Stimulated activated CD4-positive, alpha-beta T cell treated with anti-CD3 and anti-CD28 coated beads, Interleukin-4, amount 100 ng/mL, for 24 hours (primary cell): ENCODE measurements around the gene NCAPD2.

Experiments
- DNase-seq: peaks from one replicate; pipeline ENCODE4 v3.0.0-alpha.2; 2020

NCAPD2 gene

DNA sequence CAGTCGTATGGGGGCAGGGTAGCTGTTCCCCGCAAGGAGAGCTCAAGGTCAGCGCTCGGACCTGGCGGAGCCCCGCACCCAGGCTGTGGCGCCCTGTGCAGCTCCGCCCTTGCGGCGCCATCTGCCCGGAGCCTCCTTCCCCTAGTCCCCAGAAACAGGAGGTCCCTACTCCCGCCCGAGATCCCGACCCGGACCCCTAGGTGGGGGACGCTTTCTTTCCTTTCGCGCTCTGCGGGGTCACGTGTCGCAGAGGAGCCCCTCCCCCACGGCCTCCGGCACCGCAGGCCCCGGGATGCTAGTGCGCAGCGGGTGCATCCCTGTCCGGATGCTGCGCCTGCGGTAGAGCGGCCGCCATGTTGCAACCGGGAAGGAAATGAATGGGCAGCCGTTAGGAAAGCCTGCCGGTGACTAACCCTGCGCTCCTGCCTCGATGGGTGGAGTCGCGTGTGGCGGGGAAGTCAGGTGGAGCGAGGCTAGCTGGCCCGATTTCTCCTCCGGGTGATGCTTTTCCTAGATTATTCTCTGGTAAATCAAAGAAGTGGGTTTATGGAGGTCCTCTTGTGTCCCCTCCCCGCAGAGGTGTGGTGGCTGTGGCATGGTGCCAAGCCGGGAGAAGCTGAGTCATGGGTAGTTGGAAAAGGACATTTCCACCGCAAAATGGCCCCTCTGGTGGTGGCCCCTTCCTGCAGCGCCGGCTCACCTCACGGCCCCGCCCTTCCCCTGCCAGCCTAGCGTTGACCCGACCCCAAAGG lies 41.2 kb downstream of the NCAPD2 start:
- DNase-seq = peak; percentile 80

DNA sequence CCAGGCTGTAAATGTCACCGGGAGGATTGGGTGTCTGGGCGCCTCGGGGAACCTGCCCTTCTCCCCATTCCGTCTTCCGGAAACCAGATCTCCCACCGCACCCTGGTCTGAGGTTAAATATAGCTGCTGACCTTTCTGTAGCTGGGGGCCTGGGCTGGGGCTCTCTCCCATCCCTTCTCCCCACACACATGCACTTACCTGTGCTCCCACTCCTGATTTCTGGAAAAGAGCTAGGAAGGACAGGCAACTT lies 41.7 kb downstream of the NCAPD2 start:
- DNase-seq = no peak

DNA sequence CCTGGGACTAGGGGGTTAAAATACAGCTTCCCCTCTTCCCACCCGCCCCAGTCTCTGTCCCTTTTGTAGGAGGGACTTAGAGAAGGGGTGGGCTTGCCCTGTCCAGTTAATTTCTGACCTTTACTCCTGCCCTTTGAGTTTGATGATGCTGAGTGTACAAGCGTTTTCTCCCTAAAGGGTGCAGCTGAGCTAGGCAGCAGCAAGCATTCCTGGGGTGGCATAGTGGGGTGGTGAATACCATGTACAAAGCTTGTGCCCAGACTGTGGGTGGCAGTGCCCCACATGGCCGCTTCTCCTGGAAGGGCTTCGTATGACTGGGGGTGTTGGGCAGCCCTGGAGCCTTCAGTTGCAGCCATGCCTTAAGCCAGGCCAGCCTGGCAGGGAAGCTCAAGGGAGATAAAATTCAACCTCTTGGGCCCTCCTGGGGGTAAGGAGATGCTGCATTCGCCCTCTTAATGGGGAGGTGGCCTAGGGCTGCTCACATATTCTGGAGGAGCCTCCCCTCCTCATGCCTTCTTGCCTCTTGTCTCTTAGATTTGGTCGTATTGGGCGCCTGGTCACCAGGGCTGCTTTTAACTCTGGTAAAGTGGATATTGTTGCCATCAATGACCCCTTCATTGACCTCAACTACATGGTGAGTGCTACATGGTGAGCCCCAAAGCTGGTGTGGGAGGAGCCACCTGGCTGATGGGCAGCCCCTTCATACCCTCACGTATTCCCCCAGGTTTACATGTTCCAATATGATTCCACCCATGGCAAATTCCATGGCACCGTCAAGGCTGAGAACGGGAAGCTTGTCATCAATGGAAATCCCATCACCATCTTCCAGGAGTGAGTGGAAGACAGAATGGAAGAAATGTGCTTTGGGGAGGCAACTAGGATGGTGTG lies 42.3 kb downstream of the NCAPD2 start:
- no peak for DNase-seq

DNA sequence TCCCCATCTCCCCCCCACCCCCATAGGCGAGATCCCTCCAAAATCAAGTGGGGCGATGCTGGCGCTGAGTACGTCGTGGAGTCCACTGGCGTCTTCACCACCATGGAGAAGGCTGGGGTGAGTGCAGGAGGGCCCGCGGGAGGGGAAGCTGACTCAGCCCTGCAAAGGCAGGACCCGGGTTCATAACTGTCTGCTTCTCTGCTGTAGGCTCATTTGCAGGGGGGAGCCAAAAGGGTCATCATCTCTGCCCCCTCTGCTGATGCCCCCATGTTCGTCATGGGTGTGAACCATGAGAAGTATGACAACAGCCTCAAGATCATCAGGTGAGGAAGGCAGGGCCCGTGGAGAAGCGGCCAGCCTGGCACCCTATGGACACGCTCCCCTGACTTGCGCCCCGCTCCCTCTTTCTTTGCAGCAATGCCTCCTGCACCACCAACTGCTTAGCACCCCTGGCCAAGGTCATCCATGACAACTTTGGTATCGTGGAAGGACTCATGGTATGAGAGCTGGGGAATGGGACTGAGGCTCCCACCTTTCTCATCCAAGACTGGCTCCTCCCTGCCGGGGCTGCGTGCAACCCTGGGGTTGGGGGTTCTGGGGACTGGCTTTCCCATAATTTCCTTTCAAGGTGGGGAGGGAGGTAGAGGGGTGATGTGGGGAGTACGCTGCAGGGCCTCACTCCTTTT lies 43.1 kb downstream of the NCAPD2 start:
- peak; percentile 17 for DNase-seq

DNA sequence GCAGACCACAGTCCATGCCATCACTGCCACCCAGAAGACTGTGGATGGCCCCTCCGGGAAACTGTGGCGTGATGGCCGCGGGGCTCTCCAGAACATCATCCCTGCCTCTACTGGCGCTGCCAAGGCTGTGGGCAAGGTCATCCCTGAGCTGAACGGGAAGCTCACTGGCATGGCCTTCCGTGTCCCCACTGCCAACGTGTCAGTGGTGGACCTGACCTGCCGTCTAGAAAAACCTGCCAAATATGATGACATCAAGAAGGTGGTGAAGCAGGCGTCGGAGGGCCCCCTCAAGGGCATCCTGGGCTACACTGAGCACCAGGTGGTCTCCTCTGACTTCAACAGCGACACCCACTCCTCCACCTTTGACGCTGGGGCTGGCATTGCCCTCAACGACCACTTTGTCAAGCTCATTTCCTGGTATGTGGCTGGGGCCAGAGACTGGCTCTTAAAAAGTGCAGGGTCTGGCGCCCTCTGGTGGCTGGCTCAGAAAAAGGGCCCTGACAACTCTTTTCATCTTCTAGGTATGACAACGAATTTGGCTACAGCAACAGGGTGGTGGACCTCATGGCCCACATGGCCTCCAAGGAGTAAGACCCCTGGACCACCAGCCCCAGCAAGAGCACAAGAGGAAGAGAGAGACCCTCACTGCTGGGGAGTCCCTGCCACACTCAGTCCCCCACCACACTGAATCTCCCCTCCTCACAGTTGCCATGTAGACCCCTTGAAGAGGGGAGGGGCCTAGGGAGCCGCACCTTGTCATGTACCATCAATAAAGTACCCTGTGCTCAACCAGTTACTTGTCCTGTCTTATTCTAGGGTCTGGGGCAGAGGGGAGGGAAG lies 43.9 kb downstream of the NCAPD2 start:
- peak; percentile 85 for DNase-seq

DNA sequence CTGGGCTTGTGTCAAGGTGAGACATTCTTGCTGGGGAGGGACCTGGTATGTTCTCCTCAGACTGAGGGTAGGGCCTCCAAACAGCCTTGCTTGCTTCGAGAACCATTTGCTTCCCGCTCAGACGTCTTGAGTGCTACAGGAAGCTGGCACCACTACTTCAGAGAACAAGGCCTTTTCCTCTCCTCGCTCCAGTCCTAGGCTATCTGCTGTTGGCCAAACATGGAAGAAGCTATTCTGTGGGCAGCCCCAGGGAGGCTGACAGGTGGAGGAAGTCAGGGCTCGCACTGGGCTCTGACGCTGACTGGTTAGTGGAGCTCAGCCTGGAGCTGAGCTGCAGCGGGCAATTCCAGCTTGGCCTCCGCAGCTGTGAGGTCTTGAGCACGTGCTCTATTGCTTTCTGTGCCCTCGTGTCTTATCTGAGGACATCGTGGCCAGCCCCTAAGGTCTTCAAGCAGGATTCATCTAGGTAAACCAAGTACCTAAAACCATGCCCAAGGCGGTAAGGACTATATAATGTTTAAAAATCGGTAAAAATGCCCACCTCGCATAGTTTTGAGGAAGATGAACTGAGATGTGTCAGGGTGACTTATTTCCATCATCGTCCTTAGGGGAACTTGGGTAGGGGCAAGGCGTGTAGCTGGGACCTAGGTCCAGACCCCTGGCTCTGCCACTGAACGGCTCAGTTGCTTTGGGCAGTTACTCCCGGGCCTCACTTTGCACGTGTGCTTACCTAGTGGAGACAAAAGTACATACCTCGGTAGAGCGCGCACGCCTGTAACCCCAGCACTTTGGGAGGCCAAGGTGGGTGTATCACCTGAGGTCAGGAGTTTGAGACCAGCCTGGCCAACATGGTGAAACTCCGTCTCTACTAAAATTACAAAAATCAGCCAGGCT lies 44.8 kb downstream of the NCAPD2 start:
- peak; percentile 29 for DNase-seq

DNA sequence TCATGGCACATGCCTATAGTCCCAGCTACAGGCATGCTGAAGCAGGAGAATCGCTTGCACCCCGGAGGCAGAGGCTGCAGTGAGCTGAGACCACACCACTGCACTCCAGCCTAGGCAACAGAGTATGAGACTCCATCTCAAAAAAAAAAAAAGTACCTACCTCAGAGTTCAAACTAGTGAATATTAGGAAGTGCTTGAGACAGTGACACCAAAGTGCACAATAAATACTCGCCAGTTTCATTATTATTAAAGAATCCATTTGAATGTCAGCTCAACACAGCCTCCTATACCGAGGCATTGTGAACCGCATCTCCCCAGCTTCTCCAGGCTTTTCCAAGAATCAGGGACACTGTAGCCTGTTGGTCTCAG lies 45.4 kb downstream of the NCAPD2 start:
- DNase-seq = no peak

DNA sequence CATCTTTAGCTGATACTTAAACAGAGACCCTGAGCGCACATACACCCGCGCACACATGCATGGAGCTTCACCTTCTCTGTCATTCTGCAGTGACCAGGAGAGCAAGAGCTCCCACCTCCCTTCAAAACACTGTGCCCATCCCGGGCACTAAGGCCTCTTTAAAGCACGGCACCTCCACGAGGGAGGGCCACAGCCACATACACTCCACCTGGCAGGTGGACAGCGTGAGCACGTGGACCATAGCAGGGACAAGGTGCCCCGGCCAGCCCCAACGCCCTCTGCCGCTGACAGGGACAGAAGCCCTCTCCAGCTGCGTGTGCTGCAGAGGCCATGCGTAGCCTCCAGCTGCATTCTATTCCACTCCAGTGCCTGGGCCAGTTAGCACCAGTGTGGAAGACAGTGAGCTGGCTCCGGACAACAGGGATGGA lies 45.8 kb downstream of the NCAPD2 start:
- DNase-seq = no peak

DNA sequence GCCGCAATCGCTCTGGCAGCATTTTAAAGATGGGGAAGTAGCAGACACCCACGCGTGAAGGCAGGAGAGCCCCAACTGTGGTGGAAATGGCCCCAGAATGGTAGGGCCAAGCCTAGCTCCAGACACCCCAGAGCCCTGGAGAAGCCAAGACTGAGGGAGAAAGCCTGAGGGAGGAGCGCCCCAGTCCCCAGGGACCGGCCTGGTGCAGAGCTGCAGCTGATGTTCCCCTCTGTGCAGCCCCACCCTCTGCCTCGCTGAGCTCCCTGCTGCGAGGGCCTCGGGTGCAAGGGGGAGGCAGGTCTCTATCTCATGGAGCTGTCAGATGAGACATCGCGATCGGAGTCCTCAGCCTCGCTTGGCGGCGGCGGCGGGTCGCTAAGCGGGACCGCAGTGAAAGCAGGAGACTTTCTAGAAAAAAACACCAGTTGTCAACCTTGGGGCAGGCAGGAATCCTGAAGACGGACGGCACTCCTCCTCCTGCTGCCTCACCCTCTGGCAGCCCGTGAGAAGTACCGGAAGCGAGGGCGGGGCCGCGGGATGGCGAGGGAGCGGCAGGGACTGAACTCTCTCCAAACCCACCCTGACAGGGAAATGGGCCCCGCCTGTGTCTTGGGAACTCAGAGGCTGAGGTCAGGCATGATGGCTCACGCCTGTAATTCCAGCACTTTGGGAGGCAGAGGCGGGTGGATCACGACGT lies 46.4 kb downstream of the NCAPD2 start:
- peak; percentile 59 for DNase-seq

DNA sequence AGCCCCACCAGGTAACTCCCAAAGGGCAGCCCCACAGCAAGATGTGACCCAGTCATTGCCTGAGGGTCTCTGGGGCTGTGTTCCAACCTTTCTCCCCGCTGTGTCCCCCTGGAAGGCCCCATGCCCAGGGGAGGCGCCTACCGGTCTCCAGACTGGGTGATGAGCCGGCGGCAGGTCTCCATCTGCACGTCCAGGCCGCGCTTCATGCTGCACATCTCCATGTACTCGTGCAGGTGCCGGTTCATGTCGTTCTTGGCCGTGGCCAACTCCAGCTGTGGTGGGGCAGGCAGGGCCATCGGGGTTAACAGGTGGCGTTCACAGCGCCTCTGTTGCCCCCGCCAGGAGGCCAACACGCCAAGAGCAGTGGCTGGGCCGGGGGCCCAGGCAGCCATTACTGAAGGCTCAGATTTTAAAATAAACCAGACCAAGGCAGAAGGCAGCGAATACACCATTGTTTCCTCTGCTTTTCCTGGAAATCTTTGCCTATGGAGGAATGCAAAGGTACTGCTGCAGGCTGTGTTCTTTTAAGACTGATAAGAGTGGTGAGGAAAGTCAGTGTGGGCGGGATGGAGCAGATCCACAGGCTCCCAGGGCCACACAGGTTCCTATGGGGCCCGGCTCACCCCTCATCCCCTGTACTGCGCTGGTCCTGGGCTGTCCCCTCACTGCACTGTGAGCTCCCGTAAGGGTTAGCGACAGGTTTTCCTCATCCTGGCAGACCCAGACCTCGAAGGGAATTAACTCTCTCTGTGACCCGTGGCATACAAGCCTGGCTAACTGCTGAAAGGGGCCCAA lies 47.7 kb downstream of the NCAPD2 start:
- no peak for DNase-seq

DNA sequence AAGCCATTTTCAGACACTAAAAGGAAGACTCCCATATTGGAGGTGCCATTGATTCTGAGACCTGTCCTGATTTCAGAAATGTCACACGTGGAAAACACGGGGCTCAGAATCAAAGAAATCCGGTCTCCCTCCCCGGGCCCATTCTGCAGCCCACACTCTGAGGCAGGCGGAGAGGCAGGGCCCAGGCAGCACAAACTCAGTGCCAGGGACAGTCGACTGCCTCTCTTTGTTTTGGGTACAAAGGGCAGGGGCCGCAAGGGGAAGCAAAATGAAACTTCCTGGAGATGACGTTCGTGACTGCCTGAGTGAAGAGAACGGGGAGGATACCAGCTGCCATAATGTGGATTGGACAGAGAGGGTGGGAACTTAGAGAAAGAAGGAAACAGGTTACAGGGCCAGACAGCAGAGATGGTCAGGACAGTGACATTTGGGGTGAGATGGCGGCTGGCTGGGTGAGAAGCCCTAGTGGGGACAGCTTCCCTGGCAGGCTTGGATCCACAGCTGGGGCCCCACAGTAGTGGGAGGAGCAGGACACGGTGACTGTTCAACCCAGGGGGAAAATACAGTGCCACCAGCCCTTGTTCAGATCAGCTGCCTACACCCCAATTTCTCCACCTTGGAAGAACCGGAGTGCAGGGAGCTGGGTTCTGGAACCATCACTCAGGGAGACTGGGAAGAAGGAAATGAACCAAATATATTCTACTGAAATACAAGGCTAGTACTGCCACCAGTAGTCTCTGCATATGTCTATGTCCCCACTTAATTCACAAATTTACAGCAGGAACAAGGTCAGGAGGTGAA lies 48.5 kb downstream of the NCAPD2 start:
- DNase-seq = no peak

DNA sequence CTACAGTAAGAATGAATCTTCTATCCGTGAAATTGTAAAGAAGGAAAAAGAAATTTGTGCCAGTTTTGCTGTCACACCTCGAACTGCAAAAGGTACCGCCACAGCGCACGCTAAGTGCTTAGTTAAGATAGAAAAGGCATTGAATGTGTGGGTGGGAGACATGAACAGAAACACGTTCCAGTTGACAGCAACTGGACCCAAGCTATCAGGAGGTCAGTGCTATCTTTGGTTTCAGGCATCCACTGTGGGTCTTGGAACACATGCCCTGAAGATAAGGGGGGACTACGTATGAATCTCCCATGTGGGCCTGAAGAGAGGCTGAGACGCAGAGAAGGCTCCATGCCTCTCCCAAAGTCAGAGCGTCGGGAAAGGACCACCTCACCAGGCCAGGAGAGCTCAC lies 52.1 kb downstream of the NCAPD2 start:
- no peak for DNase-seq

DNA sequence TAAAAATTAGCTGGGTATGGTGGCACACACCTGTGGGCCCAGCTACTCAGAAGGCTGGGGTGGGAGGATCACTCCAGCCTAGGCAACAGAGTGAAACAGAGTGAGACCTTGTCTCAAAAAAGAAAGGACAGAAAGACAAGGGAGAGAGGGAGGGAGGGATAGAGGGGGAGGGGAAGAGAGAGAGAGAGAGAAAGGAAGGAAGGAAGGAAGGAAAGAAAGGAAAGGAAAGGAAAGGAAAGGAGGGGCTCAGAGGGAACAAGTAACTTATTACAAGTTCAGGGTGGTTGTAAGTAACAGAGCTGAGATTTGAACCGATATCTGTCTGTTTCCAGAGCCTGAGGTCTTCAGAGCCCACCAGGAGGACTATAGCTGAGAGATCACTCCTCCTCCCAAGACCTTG lies 53.7 kb downstream of the NCAPD2 start:
- no peak for DNase-seq

DNA sequence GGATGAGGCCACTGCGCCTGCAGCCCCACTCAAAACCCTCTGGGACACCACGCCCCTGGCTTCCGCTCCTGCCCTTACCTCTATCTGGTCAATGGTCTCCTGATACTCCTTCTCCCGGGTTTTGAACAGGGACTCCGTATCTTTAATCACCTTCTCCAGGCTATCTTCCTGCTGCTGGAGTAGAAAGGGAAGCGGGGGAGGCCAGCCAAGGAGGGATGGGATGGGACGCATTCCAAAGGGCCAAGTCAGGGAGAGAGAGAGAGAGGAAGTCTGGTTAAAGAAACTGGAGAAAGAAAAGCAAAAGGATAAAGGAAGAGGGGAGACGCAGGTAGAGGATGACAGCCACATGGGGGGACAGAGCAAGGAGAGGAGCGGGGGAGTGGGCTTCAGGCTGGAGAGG lies 54.1 kb downstream of the NCAPD2 start:
- no peak for DNase-seq

DNA sequence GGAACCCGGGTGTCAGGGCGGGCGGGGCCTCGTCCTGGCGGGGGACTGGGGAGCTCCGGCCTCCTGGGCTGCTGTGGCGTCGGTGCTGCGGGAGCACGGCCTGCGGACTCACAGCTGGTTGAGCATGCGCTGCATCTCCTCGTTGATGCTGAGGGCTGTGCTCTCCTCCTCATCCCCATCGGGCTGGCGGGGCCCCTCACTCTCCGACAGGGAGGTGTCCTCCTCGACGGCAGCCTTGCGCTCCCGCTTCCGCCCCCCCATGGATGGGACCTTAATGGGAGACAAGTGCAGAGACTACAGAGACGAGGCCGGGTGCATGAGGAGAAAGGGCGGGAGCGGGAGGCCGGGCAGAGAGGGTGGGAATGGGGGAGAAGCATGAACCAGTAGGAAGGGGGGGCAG lies 54.7 kb downstream of the NCAPD2 start:
- DNase-seq = no peak

DNA sequence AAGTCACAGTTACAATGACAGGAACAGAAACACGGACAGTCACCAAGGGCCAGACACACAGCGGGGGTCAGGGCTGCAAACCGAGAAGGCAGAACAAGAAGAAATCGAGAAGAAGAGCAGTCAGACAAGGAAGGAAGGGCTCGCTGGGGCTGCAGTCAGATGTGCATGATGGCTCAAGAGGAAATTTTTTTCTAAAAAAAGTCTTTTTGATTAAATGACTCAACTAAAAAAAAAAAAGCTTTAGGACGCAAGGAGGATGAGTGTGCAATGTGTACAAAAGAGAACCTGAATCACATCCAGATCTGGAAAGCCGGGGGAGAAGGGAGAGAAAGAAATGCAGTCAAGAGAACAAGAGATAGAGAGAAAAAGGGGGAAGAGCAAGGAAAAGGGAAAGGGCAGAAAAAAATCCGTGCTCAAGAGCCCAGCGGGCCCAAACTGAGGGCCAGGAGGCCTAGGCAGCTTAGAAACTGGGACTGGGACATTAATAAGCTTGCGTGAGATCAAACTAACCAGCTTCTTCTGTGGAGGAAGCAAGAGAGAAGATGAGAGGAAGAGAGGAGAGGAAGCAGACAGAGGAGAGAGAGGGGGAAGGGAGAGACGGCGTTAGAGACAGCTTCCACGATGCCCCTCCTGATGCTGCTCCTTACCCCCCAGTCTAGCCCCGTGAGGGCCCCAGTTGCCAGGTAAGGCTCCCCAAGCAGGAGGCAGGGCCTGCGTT lies 55.2 kb downstream of the NCAPD2 start:
- DNase-seq = no peak

DNA sequence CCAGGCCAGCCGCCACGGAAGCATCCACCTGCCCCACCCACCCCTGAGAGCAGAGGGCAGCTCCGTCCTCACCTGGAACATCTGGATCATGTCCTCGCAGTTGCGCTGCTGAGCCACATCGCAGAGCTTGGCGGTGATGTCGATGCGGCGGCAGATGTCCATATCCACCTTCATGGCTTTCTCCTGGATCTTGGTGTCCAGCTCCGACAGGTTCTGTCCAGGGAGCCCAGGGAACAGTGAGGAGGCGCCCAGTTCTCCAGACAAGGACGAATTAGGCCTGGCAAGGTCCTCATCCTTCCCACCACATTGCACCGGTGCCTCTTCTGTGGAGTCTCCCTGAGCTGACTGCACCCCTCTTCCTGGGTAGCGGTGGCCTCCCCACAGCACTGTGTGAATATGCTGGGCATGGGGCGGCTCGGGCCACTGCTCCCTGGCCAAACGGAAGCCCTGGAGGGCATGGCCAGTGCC lies 55.8 kb downstream of the NCAPD2 start:
- no peak for DNase-seq

DNA sequence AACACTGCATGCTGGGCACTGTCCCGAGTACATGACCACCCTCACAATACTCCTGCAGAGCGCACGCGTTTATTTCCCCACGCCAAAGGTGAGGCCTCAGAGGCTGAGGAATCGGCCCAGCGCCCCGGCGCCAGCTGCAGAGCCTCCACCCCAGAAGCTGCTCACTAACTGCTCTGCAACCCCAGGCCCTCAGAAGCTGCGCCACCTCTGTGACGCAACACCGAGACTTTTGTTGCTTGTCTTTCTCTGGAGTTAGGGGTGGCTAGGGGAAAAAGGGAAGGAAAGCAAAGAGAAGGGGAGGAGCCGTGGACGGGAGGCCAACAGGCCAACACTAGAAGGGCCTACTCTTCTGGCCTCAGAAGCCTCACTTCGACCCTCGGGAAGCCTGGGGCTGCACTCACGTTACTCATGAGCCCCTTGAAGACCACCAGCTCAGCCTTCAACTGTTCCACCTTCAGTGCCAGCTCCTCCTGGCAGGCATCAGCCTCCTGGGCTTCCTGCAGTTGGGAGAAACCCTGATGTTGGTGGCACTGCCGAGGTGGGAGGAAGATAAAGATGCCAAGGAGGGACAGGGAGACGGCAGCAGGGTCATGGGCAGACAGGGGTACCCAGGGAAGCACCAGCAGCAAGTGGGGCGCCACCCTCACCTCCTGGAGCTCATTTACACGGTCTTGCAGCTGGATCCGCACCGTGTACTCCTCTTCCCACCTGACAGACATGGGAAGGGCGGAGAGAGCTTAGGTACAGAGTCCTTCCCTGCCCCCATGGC lies 56.6 kb downstream of the NCAPD2 start:
- DNase-seq = no peak
